Gastrocnemius medialis (tissue), 4 donors: ENCODE measurements around the gene KRTAP10-7. TPM values are rescaled to one million over a fixed set of nuclear protein-coding genes. Genes with fewer than 3 reads are reported as not detected.

Experiments
- ATAC-seq, 2 donors: fragments of 150-250 bp; one replicate each; pipeline ENCODE4 v1.9.1; 2016
- DNase-seq, 2 donors: peaks; one replicate each; pipeline ENCODE4 v3.0.0-alpha.2; 2019
- H3K27ac ChIP-seq, 4 donors: fragments of 200-600 bp; sonication (generic); 1 replicate in 1 of 4; 2 replicates in 3 of 4; pipeline ENCODE4 v1.5.1; 2016 to 2018; ENCODE audit warnings: mild to moderate bottlenecking in 2 of 4, moderate library complexity in 1 of 4
- H3K27me3 ChIP-seq, 3 donors: fragments of 200-600 bp; sonication (generic) in 2 of 3; 1 replicate in 1 of 3; 2 replicates in 2 of 3; pipeline versions ENCODE4 v1.5.1 to v1.6.0; 2016 to 2019; ENCODE audit warnings: mild to moderate bottlenecking in 1 of 3, moderate library complexity in 1 of 3
- H3K36me3 ChIP-seq, 2 donors: fragments of 200-600 bp; sonication (generic) in 1 of 2; one replicate each; pipeline ENCODE4 v1.5.1; 2017 to 2018
- H3K4me1 ChIP-seq, 2 donors: fragments of 200-600 bp; sonication (generic) in 1 of 2; one replicate each; pipeline ENCODE4 v1.5.1; 2016 to 2017; ENCODE audit warnings: mild to moderate bottlenecking in 2 of 2
- H3K4me3 ChIP-seq, 4 donors: fragments of 200-600 bp; sonication (generic) in 3 of 4; 1 replicate in 1 of 4; 2 replicates in 3 of 4; pipeline ENCODE4 v1.5.1; 2016 to 2019; ENCODE audit warnings: mild to moderate bottlenecking in 2 of 4
- H3K9me3 ChIP-seq, 3 donors: fragments of 200-600 bp; sonication (generic) in 2 of 3; 1 replicate in 1 of 3; 2 replicates in 2 of 3; pipeline ENCODE4 v1.5.1; 2016 to 2019
- CTCF ChIP-seq, 5 experiments: fragments of 450-650 bp in 3 of 5; fragments of 200-600 bp in 2 of 5; sonication (generic) in 2 of 5; IDR thresholded peaks in 4 of 5; conservative IDR thresholded peaks in 1 of 5; 1 replicate in 4 of 5; 2 replicates in 1 of 5; pipeline ENCODE4 v1.5.1; 2016 to 2019; ENCODE audit warnings: antibody characterized with exemption in 5 of 5, mild to moderate bottlenecking in 3 of 5, moderate library complexity in 3 of 5
- POLR2A ChIP-seq, 2 donors: fragments of 450-650 bp; IDR thresholded peaks; one replicate each; pipeline ENCODE4 v1.6.1; 2017; ENCODE audit warnings: antibody characterized with exemption in 2 of 2, mild to moderate bottlenecking in 2 of 2, moderate library complexity in 2 of 2
- in situ Hi-C, 4 donors: fragments of 200-750 bp; cut with MboI; loops; one replicate each; pipeline versions ENCODE4 v1.15.0 to v1.8.0; 2017; ENCODE audit warnings: low sequenced_read_pairs in 4 of 4
- intact Hi-C: fragments of 100-400 bp; cut with DNase I; formaldehyde crosslinking; loops from one replicate; pipeline ENCODE4 v1.15.1; 2023; ENCODE audit warnings: low total_unique reads
- total RNA-seq, 4 donors: library from RNA; depleted of rRNA; stranded (reverse); fragments of >200 nt; gene quantifications; one replicate each; pipeline versions ENCODE4 v1.1.0 to v1.2.3, GENCODE V29; 2016

Gene KRTAP10-7
- total RNA-seq, 4 donors from 2014 or later: not detected

- peaks cover 5 to 11% (median 5%) of the 10 kb centered on the region in 3 donors for H3K27me3 ChIP-seq
- ATAC-seq (no peak), DNase-seq (no peak)
- intact Hi-C loops (no loop called here), in situ Hi-C loops (no loop called here)
- no peak overlapping the region for H3K4me3 ChIP-seq
- no peak overlapping the region for H3K27ac ChIP-seq
- H3K4me1 ChIP-seq: no peaks in the 10 kb centered on the region
- TF ChIP-seq POLR2A (IDR thresholded peaks at IDR 0.05): no peak
- no peaks in the 10 kb centered on the region for H3K9me3 ChIP-seq
- H3K36me3 ChIP-seq: no peaks in the 10 kb centered on the region
These were observed 16.2 kb downstream of the KRTAP10-7 start for GRCh38 chr21:44616591-44616926.

- H3K4me3 ChIP-seq: no peak overlapping the region
- peaks cover 4 to 11% (median 5%) of the 10 kb centered on the region in 3 donors for H3K27me3 ChIP-seq
- intact Hi-C loops: no loop called here
- ATAC-seq: no peak
- no peak overlapping the region for H3K27ac ChIP-seq
- H3K36me3 ChIP-seq: no peaks in the 10 kb centered on the region
- no peaks in the 10 kb centered on the region for H3K9me3 ChIP-seq
- H3K4me1 ChIP-seq: no peaks in the 10 kb centered on the region
- in situ Hi-C loops: no loop called here
- TF ChIP-seq POLR2A (IDR thresholded peaks at IDR 0.05) (no peak), CTCF (IDR thresholded peaks at IDR 0.05 in 4 of 5, conservative IDR thresholded peaks at IDR 0.05 in 1 of 5) (no peak)
- no peak for DNase-seq
These were observed 16.7 kb downstream of the KRTAP10-7 start for GRCh38 chr21:44617071-44617501.

- H3K4me1 ChIP-seq: no peaks in the 10 kb centered on the region
- in situ Hi-C loops: no loop called here
- H3K4me3 ChIP-seq: no peak overlapping the region
- no peaks in the 10 kb centered on the region for H3K36me3 ChIP-seq
- ATAC-seq (no peak), DNase-seq (peak in 1 of 2 donors; percentile 31)
- H3K9me3 ChIP-seq: no peaks in the 10 kb centered on the region
- H3K27ac ChIP-seq: no peak overlapping the region
- peaks cover 2 to 5% (median 2%) of the 10 kb centered on the region in 3 donors for H3K27me3 ChIP-seq
- TF ChIP-seq POLR2A (IDR thresholded peaks at IDR 0.05) (no peak), CTCF (IDR thresholded peaks at IDR 0.05 in 4 of 5, conservative IDR thresholded peaks at IDR 0.05 in 1 of 5) (no peak)
- intact Hi-C loops: no loop called here
These were observed 18.1 kb downstream of the KRTAP10-7 start for GRCh38 chr21:44618504-44618903.

DNA sequence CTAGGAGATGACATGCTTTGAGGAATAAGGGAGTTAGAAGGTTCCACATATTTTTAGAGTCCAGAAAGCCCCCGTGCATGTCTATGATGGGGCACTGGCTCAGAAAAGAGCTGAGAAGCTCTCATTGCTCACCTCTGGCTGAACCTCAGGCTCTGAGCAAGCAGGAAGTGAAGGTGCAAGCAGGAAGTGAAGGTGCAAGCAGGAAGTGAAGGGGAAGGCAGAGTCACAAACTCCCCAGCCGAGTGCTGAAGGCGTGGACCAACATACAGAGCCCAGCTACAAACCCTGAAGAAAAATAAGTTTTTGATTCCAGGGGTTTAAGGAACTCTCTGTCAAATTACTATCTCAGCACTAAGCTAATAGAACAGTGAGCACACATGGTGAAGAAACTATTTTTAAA lies 18.5 kb downstream of the KRTAP10-7 start:
- no peak for ATAC-seq
- intact Hi-C loops (no loop called here), in situ Hi-C loops (no loop called here)
- TF ChIP-seq POLR2A (IDR thresholded peaks at IDR 0.05): no peak
- TF ChIP-seq CTCF (IDR thresholded peaks at IDR 0.05 in 4 of 5, conservative IDR thresholded peaks at IDR 0.05 in 1 of 5): no peak
- H3K27me3 ChIP-seq: peaks cover 2 to 5% (median 2%) of the 10 kb centered on the region in 3 donors
- H3K9me3 ChIP-seq: no peaks in the 10 kb centered on the region
- H3K4me3 ChIP-seq: no peak overlapping the region
- H3K27ac ChIP-seq: no peak overlapping the region
- no peaks in the 10 kb centered on the region for H3K4me1 ChIP-seq
- DNase-seq: no peak
- no peaks in the 10 kb centered on the region for H3K36me3 ChIP-seq

DNA sequence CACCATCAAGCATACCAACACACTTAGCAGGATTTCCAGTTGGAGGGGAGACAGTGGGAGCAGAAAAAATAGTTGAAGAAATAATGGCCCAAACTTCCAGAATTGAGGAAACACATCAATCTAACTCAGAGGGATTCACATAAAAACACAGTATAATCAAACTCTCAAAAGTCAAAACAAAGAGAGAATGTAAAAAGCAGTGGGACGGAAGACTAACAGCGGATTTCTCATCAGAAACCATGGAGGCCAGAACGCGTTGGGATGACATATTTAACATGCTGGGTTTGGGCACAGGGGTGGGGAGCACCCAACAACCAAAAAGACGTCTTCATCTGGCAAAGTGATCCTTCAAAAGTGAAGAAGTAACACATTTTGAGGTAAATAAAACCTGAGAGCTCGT lies 19.5 kb downstream of the KRTAP10-7 start:
- no peaks in the 10 kb centered on the region for H3K9me3 ChIP-seq
- H3K4me1 ChIP-seq: no peaks in the 10 kb centered on the region
- TF ChIP-seq CTCF (IDR thresholded peaks at IDR 0.05 in 4 of 5, conservative IDR thresholded peaks at IDR 0.05 in 1 of 5) (no peak), POLR2A (IDR thresholded peaks at IDR 0.05) (no peak)
- no peak for DNase-seq
- no peak for ATAC-seq
- in situ Hi-C loops: no loop called here
- H3K27ac ChIP-seq: no peak overlapping the region
- H3K4me3 ChIP-seq: no peak overlapping the region
- peaks cover 0 to 4% (median 2%) of the 10 kb centered on the region in 3 donors for H3K27me3 ChIP-seq
- intact Hi-C loops: no loop called here
- no peaks in the 10 kb centered on the region for H3K36me3 ChIP-seq
